Gastrocnemius medialis (tissue), 4 donors: ENCODE results near the gene MMUT. TPM values are rescaled to one million over a fixed set of nuclear protein-coding genes. Genes with fewer than 3 reads are reported as not detected.

Experiments
- ATAC-seq, 2 donors: fragments of 150-250 bp; one replicate each; pipeline ENCODE4 v1.9.1; 2016
- DNase-seq, 2 donors: peaks; one replicate each; pipeline ENCODE4 v3.0.0-alpha.2; 2019
- H3K27ac ChIP-seq, 4 donors: fragments of 200-600 bp; sonication (generic); 1 replicate in 1 of 4; 2 replicates in 3 of 4; pipeline ENCODE4 v1.5.1; 2016 to 2018; ENCODE audit warnings: mild to moderate bottlenecking in 2 of 4, moderate library complexity in 1 of 4
- H3K27me3 ChIP-seq, 3 donors: fragments of 200-600 bp; sonication (generic) in 2 of 3; 1 replicate in 1 of 3; 2 replicates in 2 of 3; pipeline versions ENCODE4 v1.5.1 to v1.6.0; 2016 to 2019; ENCODE audit warnings: mild to moderate bottlenecking in 1 of 3, moderate library complexity in 1 of 3
- H3K36me3 ChIP-seq, 2 donors: fragments of 200-600 bp; sonication (generic) in 1 of 2; one replicate each; pipeline ENCODE4 v1.5.1; 2017 to 2018
- H3K4me1 ChIP-seq, 2 donors: fragments of 200-600 bp; sonication (generic) in 1 of 2; one replicate each; pipeline ENCODE4 v1.5.1; 2016 to 2017; ENCODE audit warnings: mild to moderate bottlenecking in 2 of 2
- H3K4me3 ChIP-seq, 4 donors: fragments of 200-600 bp; sonication (generic) in 3 of 4; 1 replicate in 1 of 4; 2 replicates in 3 of 4; pipeline ENCODE4 v1.5.1; 2016 to 2019; ENCODE audit warnings: mild to moderate bottlenecking in 2 of 4
- H3K9me3 ChIP-seq, 3 donors: fragments of 200-600 bp; sonication (generic) in 2 of 3; 1 replicate in 1 of 3; 2 replicates in 2 of 3; pipeline ENCODE4 v1.5.1; 2016 to 2019
- POLR2A ChIP-seq, 2 donors: fragments of 450-650 bp; IDR thresholded peaks; one replicate each; pipeline ENCODE4 v1.6.1; 2017; ENCODE audit warnings: antibody characterized with exemption in 2 of 2, mild to moderate bottlenecking in 2 of 2, moderate library complexity in 2 of 2
- in situ Hi-C, 4 donors: fragments of 200-750 bp; cut with MboI; loops; one replicate each; pipeline versions ENCODE4 v1.15.0 to v1.8.0; 2017; ENCODE audit warnings: low sequenced_read_pairs in 4 of 4
- intact Hi-C: fragments of 100-400 bp; cut with DNase I; formaldehyde crosslinking; loops from one replicate; pipeline ENCODE4 v1.15.1; 2023; ENCODE audit warnings: low total_unique reads
- total RNA-seq, 4 donors: library from RNA; depleted of rRNA; stranded (reverse); fragments of >200 nt; gene quantifications; one replicate each; pipeline versions ENCODE4 v1.1.0 to v1.2.3, GENCODE V29; 2016
- TF ChIP-seq, protein P1 (sequence below), 5 experiments: fragments of 450-650 bp in 3 of 5; fragments of 200-600 bp in 2 of 5; sonication (generic) in 2 of 5; IDR thresholded peaks in 4 of 5; conservative IDR thresholded peaks in 1 of 5; 1 replicate in 4 of 5; 2 replicates in 1 of 5; pipeline ENCODE4 v1.5.1; 2016 to 2019; ENCODE audit warnings: antibody characterized with exemption in 5 of 5, mild to moderate bottlenecking in 3 of 5, moderate library complexity in 3 of 5

MMUT gene
- total RNA-seq, 4 donors from 2014 or later = 6.7 to 16.9 (median 14.4) TPM

DNA sequence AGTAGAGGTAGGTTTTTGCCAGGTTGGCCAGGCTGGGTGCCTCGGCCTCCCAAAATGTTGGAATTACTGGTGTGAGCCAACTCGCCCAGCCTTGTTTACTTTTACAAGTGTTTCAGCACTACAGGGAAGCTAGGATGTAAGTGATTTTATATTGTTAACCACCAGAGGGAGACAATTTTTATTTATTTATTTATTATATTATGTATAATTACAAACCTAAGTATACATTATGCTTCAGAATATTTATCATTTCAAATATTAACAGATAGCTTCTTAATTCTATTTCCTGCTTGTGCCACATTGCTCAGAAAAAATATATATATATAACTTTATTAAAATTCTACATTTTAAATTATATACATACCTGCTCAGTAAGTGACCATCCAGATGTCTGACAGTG is 9.8 kb downstream of the MMUT start:
- TF ChIP-seq POLR2A (IDR thresholded peaks at IDR 0.05) = no peak
- TF ChIP-seq, protein P1, sequence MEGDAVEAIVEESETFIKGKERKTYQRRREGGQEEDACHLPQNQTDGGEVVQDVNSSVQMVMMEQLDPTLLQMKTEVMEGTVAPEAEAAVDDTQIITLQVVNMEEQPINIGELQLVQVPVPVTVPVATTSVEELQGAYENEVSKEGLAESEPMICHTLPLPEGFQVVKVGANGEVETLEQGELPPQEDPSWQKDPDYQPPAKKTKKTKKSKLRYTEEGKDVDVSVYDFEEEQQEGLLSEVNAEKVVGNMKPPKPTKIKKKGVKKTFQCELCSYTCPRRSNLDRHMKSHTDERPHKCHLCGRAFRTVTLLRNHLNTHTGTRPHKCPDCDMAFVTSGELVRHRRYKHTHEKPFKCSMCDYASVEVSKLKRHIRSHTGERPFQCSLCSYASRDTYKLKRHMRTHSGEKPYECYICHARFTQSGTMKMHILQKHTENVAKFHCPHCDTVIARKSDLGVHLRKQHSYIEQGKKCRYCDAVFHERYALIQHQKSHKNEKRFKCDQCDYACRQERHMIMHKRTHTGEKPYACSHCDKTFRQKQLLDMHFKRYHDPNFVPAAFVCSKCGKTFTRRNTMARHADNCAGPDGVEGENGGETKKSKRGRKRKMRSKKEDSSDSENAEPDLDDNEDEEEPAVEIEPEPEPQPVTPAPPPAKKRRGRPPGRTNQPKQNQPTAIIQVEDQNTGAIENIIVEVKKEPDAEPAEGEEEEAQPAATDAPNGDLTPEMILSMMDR (IDR thresholded peaks at IDR 0.05 in 4 of 5, conservative IDR thresholded peaks at IDR 0.05 in 1 of 5) = peak in 1 of 5 experiments; percentile 20
- ATAC-seq (no peak), DNase-seq (no peak)
- H3K27me3 ChIP-seq = no peaks in the 10 kb centered on the region
- no peaks in the 10 kb centered on the region for H3K9me3 ChIP-seq
- no peak overlapping the region for H3K4me3 ChIP-seq
- H3K27ac ChIP-seq = no peak overlapping the region
- in situ Hi-C loops (no loop called here), intact Hi-C loops (no loop called here)
- no peaks in the 10 kb centered on the region for H3K4me1 ChIP-seq
- peaks cover 0 to 61% of the 10 kb centered on the region in 2 donors for H3K36me3 ChIP-seq

DNA sequence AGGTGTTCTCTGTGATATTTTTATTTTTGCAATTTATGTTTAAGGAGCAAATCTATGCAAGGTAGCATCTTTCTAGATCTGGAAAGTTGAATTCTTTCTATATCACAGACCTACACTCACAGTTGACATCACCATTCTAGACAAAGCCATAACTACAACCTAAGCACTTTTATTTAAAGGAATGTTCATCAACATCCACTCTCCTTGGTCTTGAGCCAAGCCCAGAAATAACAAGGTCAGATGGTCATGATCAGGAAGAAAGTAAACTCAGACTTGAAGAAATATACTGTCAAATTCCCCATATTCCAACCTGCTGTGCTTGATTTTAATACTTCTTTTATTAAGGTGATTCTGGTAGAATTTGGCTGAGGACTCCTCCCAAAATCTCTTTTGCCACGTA is 32.2 kb downstream of the MMUT start:
- no peak for DNase-seq
- Histone ChIP-seq H3K4me3 (no peak overlapping the region), H3K36me3 (peaks cover 6 to 50% of the 10 kb centered on the region in 2 donors), H3K27me3 (no peaks in the 10 kb centered on the region), H3K27ac (no peak overlapping the region), H3K4me1 (no peaks in the 10 kb centered on the region), H3K9me3 (no peaks in the 10 kb centered on the region)
- in situ Hi-C loops = no loop called here
- TF ChIP-seq POLR2A (IDR thresholded peaks at IDR 0.05) = no peak
- TF ChIP-seq, protein P1 (IDR thresholded peaks at IDR 0.05 in 4 of 5, conservative IDR thresholded peaks at IDR 0.05 in 1 of 5) = no peak
- no peak for ATAC-seq
- intact Hi-C loops = no loop called here

DNA sequence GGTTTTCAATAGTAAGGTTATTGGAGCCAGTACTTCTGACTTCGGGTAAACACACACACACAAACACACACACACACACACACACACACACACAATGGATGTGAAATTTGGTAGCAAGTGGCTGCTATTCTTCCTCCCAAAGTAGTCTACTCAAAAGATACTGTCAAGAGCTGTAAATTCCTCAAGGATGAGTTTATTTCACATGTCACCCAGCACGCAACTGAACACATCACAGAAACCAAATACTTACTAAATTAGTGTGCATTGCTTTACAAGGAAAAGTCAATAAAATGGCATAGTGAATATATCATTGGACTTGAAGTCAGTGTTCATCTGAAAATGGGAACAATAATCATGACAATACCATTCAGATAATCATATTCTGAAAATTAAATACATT is 32.9 kb downstream of the MMUT start:
- in situ Hi-C loops = no loop called here

DNA sequence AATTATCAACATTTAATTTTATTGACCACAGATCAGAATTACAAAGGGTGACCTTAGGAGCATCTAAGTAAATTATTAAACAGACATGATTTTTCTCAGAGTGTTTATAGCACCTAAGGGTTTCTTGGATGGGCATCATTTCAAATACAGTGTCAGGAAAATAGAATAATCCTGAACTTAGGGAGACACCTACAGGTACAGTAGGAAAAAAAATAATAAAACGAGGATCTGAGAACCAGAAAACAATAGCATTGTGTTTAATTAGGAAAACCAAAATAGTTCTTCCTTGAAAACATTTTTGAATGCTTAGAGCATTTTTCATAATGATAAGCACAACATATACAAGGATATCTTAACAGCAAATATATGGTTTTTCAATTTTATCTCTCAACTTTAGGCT is 39.2 kb downstream of the MMUT start:
- in situ Hi-C loops = loop anchor here in 2 of 4 donors (25.0 kb wide), 1 partner anchor 1637 kb away; the partner anchor contains the start of gene OPN5 (in 2 of the 2)
- Histone ChIP-seq H3K4me1 (no peaks in the 10 kb centered on the region), H3K27me3 (no peaks in the 10 kb centered on the region), H3K36me3 (peaks cover 0 to 3% of the 10 kb centered on the region in 2 donors), H3K9me3 (no peaks in the 10 kb centered on the region), H3K27ac (no peak overlapping the region), H3K4me3 (no peak overlapping the region)
- TF ChIP-seq POLR2A (IDR thresholded peaks at IDR 0.05) = no peak
- TF ChIP-seq, protein P1 (IDR thresholded peaks at IDR 0.05 in 4 of 5, conservative IDR thresholded peaks at IDR 0.05 in 1 of 5) = no peak
- ATAC-seq (no peak), DNase-seq (no peak)
- intact Hi-C loops = no loop called here

More for the DNA sequence above, 32.9 kb downstream of the MMUT start:
- DNase-seq (no peak), ATAC-seq (no peak)
- no peaks in the 10 kb centered on the region for H3K9me3 ChIP-seq
- H3K36me3 ChIP-seq = peaks cover 1 to 43% of the 10 kb centered on the region in 2 donors
- no peak overlapping the region for H3K27ac ChIP-seq
- H3K27me3 ChIP-seq = no peaks in the 10 kb centered on the region
- TF ChIP-seq POLR2A (IDR thresholded peaks at IDR 0.05) = no peak
- TF ChIP-seq, protein P1 (IDR thresholded peaks at IDR 0.05 in 4 of 5, conservative IDR thresholded peaks at IDR 0.05 in 1 of 5) = no peak
- H3K4me3 ChIP-seq = no peak overlapping the region
- intact Hi-C loops = no loop called here
- H3K4me1 ChIP-seq = no peaks in the 10 kb centered on the region

DNA sequence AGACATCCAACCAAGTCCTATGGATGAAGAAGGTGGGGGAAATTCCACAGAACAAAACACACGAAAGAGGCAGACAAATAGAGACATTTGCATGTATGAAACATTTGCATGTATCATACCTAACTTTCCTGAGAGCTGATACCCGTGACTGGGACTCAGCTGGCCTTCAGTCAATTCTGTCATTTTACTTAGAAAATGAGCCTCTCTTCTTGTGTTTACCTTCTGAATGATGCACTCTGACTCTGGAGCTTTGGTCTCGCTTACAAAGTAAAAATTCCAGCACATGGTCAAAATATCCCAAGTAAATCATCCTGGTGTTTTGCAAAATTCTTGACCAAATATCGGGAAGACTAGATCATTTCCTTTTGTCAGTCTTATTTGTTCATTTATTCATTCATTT is 46.9 kb downstream of the MMUT start:
- Histone ChIP-seq H3K27me3 (no peaks in the 10 kb centered on the region), H3K4me1 (no peaks in the 10 kb centered on the region), H3K9me3 (no peaks in the 10 kb centered on the region), H3K36me3 (no peaks in the 10 kb centered on the region), H3K4me3 (no peak overlapping the region), H3K27ac (no peak overlapping the region)
- no peak for TF ChIP-seq POLR2A (IDR thresholded peaks at IDR 0.05)
- TF ChIP-seq, protein P1 (IDR thresholded peaks at IDR 0.05 in 4 of 5, conservative IDR thresholded peaks at IDR 0.05 in 1 of 5) = no peak
- intact Hi-C loops (no loop called here), in situ Hi-C loops (loop anchor here in 3 of 4 donors (10.0 to 25.0 kb wide), 2 partner anchors 1629 to 1631 kb away; partner anchors contain the start of gene OPN5 (in 3 of the 3))
- no peak for ATAC-seq
- no peak for DNase-seq
